ENCODE data around the gene GARNL3. TPM values are rescaled to one million over a fixed set of nuclear protein-coding genes. Genes with fewer than 3 reads are reported as not detected.

The GARNL3 gene
- total and polyA plus RNA-seq, 2 donors (not counting 3 experiments of a cell fraction or from before 2014, with no cell fraction given) = 1.4 to 8.3 TPM

GRCh38 chr9:127415657-127416056, 151.1 kb downstream of the GARNL3 start:
- TF ChIP-seq GATA2 (IDR thresholded peaks at IDR 0.05; ENCODE audit: insufficient read depth, insufficient read length, low read depth, low read length) = no peak
- no peak for TF ChIP-seq POLR2AphosphoS5 (IDR thresholded peaks at IDR 0.05; ENCODE audit: insufficient read depth, low read depth, low read length)
- intact Hi-C loops (cut with micrococcal nuclease) = no loop called here
- no peaks in the 10 kb centered on the region for H3K36me3 ChIP-seq (ENCODE audit: control insufficient read depth in 2 of 2, extremely low read depth in 1 of 2, insufficient read depth in 2 of 2, low read length in 2 of 2)
- H3K9me1 ChIP-seq (replicated peaks; ENCODE audit: control insufficient read depth, extremely low read depth, insufficient read depth, low read length) = no peaks in the 10 kb centered on the region
- H3K27me3 ChIP-seq (ENCODE audit: control insufficient read depth in 2 of 2, insufficient read depth in 2 of 2, low read length in 2 of 2) = no peaks in the 10 kb centered on the region
- no peaks in the 10 kb centered on the region for H3K9me3 ChIP-seq (replicated peaks; ENCODE audit: control insufficient read depth, insufficient read depth, low read length)
- no peak overlapping the region for H3K9ac ChIP-seq (replicated peaks; ENCODE audit: extremely low read depth, insufficient read depth, low read length)
- ChIA-PET POLR2A (no interaction called here), CTCF (interaction anchor here (0.9 to 1.2 kb wide), 3 partner anchors 8 to 475 kb away, joined by 3 to 4 read pairs (median 4); partner anchors contain the start of genes SLC2A8 and ZNF79)
- H2AFZ ChIP-seq (ENCODE audit: low read depth, low read length) = no peak overlapping the region
- dilution Hi-C loops (cut with MboI; ENCODE audit: extremely low pct_ligation_motif_present, low sequenced_read_pairs) = no loop called here
- no TSS peak for BruUV-seq (replicated peaks)
- H4K20me1 ChIP-seq (replicated peaks; ENCODE audit: control insufficient read depth, extremely low read depth, insufficient read depth, low read length) = no peaks in the 10 kb centered on the region
- H3K79me2 ChIP-seq (ENCODE audit: control insufficient read depth, insufficient read depth, low read length) = no peaks in the 10 kb centered on the region
- no peak for DNase-seq (ENCODE audit: low read depth, low spot score)
- no peak overlapping the region for H3K4me2 ChIP-seq (ENCODE audit: insufficient read depth, low read length)
- H3K27ac ChIP-seq (ENCODE audit: insufficient read depth, low read depth, low read length) = no peak overlapping the region
- no peak for FAIRE-seq
- no peaks in the 10 kb centered on the region for H3K4me1 ChIP-seq (ENCODE audit: control insufficient read depth, extremely low read depth, insufficient read depth, low read length)
- no peak overlapping the region for H3K4me3 ChIP-seq (replicated peaks in 1 of 3; ENCODE audit: insufficient read depth in 1 of 3, low read depth in 1 of 3, low read length in 3 of 3)

- Histone ChIP-seq H3K27me3 (ENCODE audit: control insufficient read depth in 2 of 2, insufficient read depth in 2 of 2, low read length in 2 of 2) (no peaks in the 10 kb centered on the region), H3K36me3 (ENCODE audit: control insufficient read depth in 2 of 2, extremely low read depth in 1 of 2, insufficient read depth in 2 of 2, low read length in 2 of 2) (no peaks in the 10 kb centered on the region), H3K9ac (replicated peaks; ENCODE audit: extremely low read depth, insufficient read depth, low read length) (no peak overlapping the region), H3K9me3 (replicated peaks; ENCODE audit: control insufficient read depth, insufficient read depth, low read length) (no peaks in the 10 kb centered on the region), H3K9me1 (replicated peaks; ENCODE audit: control insufficient read depth, extremely low read depth, insufficient read depth, low read length) (no peaks in the 10 kb centered on the region), H3K27ac (ENCODE audit: insufficient read depth, low read depth, low read length) (no peak overlapping the region), H3K4me3 (replicated peaks in 1 of 3; ENCODE audit: insufficient read depth in 1 of 3, low read depth in 1 of 3, low read length in 3 of 3) (no peak overlapping the region), H4K20me1 (replicated peaks; ENCODE audit: control insufficient read depth, extremely low read depth, insufficient read depth, low read length) (no peaks in the 10 kb centered on the region), H2AFZ (ENCODE audit: low read depth, low read length) (no peak overlapping the region), H3K4me2 (ENCODE audit: insufficient read depth, low read length) (no peak overlapping the region), H3K4me1 (ENCODE audit: control insufficient read depth, extremely low read depth, insufficient read depth, low read length) (peaks cover under 1% of the 10 kb centered on the region), H3K79me2 (ENCODE audit: control insufficient read depth, insufficient read depth, low read length) (no peaks in the 10 kb centered on the region)
- ChIA-PET CTCF (interaction anchor here (1.1 to 1.7 kb wide), 4 partner anchors 17 to 477 kb away, joined by 3 to 9 read pairs (median 5); partner anchors contain the start of gene SLC2A8), POLR2A (no interaction called here)
- no peak for TF ChIP-seq EZH2 (IDR thresholded peaks at IDR 0.05; ENCODE audit: borderline replicate concordance, low read depth, low read length, severe bottlenecking)
- TF ChIP-seq POLR2AphosphoS5 (IDR thresholded peaks at IDR 0.05; ENCODE audit: insufficient read depth, low read depth, low read length) = no peak
- no peak for TF ChIP-seq MAX (IDR thresholded peaks at IDR 0.05; ENCODE audit: insufficient read depth, insufficient read length)
- TF ChIP-seq POLR2A (IDR thresholded peaks at IDR 0.05; ENCODE audit: low read depth, low read length) = no peak
- TF ChIP-seq MYC (IDR thresholded peaks at IDR 0.05; ENCODE audit: low read depth, low read length) = no peak
- TF ChIP-seq, protein P1, sequence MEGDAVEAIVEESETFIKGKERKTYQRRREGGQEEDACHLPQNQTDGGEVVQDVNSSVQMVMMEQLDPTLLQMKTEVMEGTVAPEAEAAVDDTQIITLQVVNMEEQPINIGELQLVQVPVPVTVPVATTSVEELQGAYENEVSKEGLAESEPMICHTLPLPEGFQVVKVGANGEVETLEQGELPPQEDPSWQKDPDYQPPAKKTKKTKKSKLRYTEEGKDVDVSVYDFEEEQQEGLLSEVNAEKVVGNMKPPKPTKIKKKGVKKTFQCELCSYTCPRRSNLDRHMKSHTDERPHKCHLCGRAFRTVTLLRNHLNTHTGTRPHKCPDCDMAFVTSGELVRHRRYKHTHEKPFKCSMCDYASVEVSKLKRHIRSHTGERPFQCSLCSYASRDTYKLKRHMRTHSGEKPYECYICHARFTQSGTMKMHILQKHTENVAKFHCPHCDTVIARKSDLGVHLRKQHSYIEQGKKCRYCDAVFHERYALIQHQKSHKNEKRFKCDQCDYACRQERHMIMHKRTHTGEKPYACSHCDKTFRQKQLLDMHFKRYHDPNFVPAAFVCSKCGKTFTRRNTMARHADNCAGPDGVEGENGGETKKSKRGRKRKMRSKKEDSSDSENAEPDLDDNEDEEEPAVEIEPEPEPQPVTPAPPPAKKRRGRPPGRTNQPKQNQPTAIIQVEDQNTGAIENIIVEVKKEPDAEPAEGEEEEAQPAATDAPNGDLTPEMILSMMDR (IDR thresholded peaks at IDR 0.05; ENCODE audit: extremely low read depth in 1 of 2, insufficient read depth in 1 of 2, low read depth in 1 of 2, low read length in 2 of 2) = no peak
- TF ChIP-seq GATA2 (IDR thresholded peaks at IDR 0.05; ENCODE audit: insufficient read depth, insufficient read length, low read depth, low read length) = no peak
- TF ChIP-seq JUN (IDR thresholded peaks at IDR 0.05; ENCODE audit: borderline replicate concordance, insufficient read depth, insufficient read length, low read depth) = no peak
- no TSS peak for BruUV-seq (replicated peaks)
- DNase-seq (ENCODE audit: low read depth, low spot score) (no peak), FAIRE-seq (no peak)
- intact Hi-C loops (cut with micrococcal nuclease) = loop anchor here (1.0 kb wide), 1 partner anchor 106 kb away; no protein-coding TSS in a partner anchor
- dilution Hi-C loops (cut with MboI; ENCODE audit: extremely low pct_ligation_motif_present, low sequenced_read_pairs) = no loop called here
These were observed 152.8 kb downstream of the GARNL3 start for GRCh38 chr9:127417131-127418036.
